Measurements from ENCODE around the gene STOM.

Gene STOM

GRCh38 chr9:121309833-121310425 lies 60.1 kb downstream of the STOM start:
- TF ChIP-seq CTCF (IDR thresholded peaks at IDR 0.05; ENCODE audit: low read depth, low read length), result no peak
- no peak for DNase-seq (ENCODE audit: low read depth, low spot score)
- in situ Hi-C loops (cut with HindIII; ENCODE audit: low sequenced_read_pairs), result no loop called here
- H3K4me3 ChIP-seq (ENCODE audit: low read depth, low read length), result no peak overlapping the region

GRCh38 chr9:121309171-121309570 lies 60.9 kb downstream of the STOM start:
- in situ Hi-C loops (cut with HindIII; ENCODE audit: low sequenced_read_pairs), result no loop called here
- no peak for DNase-seq (ENCODE audit: low read depth, low spot score)
- no peak overlapping the region for H3K4me3 ChIP-seq (ENCODE audit: low read depth, low read length)
- TF ChIP-seq CTCF (IDR thresholded peaks at IDR 0.05; ENCODE audit: low read depth, low read length), result no peak

GRCh38 chr9:121308765-121309164 lies 61.3 kb downstream of the STOM start:
- no peak for TF ChIP-seq CTCF (IDR thresholded peaks at IDR 0.05; ENCODE audit: low read depth, low read length)
- in situ Hi-C loops (cut with HindIII; ENCODE audit: low sequenced_read_pairs), result no loop called here
- DNase-seq (ENCODE audit: low read depth, low spot score), result no peak
- H3K4me3 ChIP-seq (ENCODE audit: low read depth, low read length), result no peak overlapping the region

- no peak for DNase-seq (ENCODE audit: low read depth, low spot score)
- no peak overlapping the region for H3K4me3 ChIP-seq (ENCODE audit: low read depth, low read length)
- in situ Hi-C loops (cut with HindIII; ENCODE audit: low sequenced_read_pairs), result no loop called here
- TF ChIP-seq CTCF (IDR thresholded peaks at IDR 0.05; ENCODE audit: low read depth, low read length), result no peak
Measured at GRCh38 chr9:121307976-121308375, 62.1 kb downstream of the STOM start.

GRCh38 chr9:121305269-121305994 lies 64.6 kb downstream of the STOM start:
- no peak for TF ChIP-seq CTCF (IDR thresholded peaks at IDR 0.05; ENCODE audit: low read depth, low read length)
- in situ Hi-C loops (cut with HindIII; ENCODE audit: low sequenced_read_pairs), result no loop called here
- no peak overlapping the region for H3K4me3 ChIP-seq (ENCODE audit: low read depth, low read length)
- DNase-seq (ENCODE audit: low read depth, low spot score), result no peak

- TF ChIP-seq CTCF (IDR thresholded peaks at IDR 0.05; ENCODE audit: low read depth, low read length), result no peak
- no peak for DNase-seq (ENCODE audit: low read depth, low spot score)
- no peak overlapping the region for H3K4me3 ChIP-seq (ENCODE audit: low read depth, low read length)
- in situ Hi-C loops (cut with HindIII; ENCODE audit: low sequenced_read_pairs), result no loop called here
Measured at GRCh38 chr9:121304707-121305106, 65.3 kb downstream of the STOM start.

Measured in astrocyte of the spinal cord (primary cell).